GM21447 (cell line): ENCODE data around the gene LRG1.
"Not testable (repeated sequence)": the region's sequence is repeated elsewhere in the genome, so short reads cannot be mapped to it uniquely, and the experiment has no call there.

ENCODE experiments used
- ATAC-seq: cut with Tn5 transposase; IDR thresholded peaks from one replicate; pipeline ENCODE4 v1.9.1; 2021; ENCODE audit not compliant: unreplicated experiment

Gene LRG1

DNA sequence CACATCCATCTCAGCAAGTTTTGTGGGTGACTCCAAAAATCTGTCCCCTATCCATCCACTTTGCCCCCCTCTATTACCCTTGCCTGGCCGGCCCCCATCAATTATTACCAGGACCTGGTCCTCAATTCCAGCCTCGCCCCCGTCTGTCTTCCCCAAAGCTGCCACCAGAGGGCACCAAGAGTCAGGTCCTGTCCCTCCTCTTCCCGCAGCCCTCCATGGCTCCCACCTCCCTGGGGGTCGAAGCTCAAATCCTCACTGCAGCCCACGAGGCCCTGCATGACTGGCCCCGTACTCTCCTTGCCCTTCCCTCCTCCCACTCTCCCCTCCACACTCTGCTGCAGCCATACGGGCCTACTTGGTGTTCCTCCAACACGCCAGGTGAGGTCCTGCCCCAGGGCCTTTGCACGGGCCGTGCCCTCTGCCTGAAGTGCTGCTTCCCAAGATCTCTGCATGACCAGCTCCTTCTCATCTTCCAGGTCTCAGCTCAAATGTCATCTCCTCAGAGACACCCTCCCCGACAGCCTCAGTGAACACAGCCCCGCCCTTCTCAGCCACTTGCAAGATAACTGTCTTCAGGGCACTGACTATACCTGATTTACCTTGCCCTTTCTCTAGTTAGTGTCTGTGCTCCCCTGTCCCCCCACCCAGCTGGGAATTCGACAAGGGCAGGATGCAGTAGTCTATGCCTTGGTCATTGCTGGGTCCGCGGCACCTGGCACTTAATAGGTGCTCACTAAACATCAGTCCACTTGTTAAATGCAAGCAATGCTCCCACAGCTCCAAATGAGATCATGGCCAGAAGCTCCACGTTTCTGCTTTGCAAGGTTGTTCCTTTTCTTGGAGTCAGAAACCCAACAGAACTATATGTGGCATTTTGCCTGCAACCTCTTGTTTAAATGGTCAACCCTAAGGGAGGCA, 36.4 kb upstream of the LRG1 start:
- no peak for ATAC-seq

GRCh38 chr19:4575267-4576015, 35.6 kb upstream of the LRG1 start:
- no peak for ATAC-seq

DNA sequence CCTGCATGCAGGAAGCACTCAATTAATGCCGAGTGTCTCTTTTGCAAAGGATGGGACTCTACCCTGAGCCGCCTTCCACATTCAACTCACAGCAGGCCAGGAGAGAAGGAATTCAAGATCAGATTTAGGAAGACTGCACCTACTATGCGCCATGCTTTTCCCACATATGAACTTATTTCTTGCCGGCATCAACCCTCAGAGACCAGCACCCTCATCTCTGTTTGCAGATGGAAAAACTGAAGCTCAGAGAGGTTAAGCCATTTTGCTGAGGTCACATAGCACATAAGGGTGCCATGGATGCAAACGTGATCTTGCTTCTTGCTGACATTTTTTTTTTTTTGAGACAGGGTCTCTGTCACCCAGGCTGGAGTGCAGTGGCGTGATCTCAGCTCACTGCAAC, 33.8 kb upstream of the LRG1 start:
- no peak for ATAC-seq

GRCh38 chr19:4571305-4571917, 31.6 kb upstream of the LRG1 start:
- ATAC-seq: no peak

DNA sequence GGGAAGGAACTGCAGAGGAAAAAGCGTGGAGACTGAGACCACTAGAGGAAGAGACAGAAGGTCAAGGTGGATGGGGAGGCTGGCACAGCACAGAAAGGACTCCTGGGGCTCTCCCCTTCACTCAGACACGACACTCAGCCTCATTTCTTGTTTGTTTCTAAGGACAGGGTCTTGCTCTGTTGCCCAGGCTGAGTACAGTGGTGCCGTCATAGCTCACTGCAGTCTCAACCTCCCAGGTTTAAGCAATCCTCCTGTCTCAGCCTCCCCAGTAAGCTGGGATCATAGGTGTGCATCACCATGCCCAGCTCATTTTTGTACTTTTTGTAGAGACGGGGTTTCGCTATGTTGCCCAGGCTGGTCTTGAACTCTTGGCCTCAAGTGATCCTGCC, 31.1 kb upstream of the LRG1 start:
- ATAC-seq: no peak

DNA sequence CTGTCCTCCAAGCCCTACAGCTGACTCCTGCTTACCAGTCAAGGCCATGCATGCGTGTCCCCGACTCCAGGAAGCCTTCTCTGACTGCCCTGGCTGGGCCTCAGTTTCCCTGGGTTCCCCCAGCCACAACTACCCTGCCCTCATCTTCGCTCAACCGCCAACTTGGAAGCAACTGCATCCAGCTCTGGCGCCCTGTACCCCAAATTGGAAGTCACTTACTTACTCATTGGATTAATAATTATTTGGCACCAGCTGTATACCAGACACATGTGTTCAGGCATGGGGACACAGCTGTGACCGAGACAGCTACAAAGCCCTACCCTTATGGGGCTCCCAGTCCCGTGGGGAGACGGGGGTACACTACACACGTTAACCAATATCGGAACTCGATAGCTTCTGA, 30.6 kb upstream of the LRG1 start:
- ATAC-seq: no peak

GRCh38 chr19:4568886-4569285, 29.1 kb upstream of the LRG1 start:
- ATAC-seq: no peak

DNA sequence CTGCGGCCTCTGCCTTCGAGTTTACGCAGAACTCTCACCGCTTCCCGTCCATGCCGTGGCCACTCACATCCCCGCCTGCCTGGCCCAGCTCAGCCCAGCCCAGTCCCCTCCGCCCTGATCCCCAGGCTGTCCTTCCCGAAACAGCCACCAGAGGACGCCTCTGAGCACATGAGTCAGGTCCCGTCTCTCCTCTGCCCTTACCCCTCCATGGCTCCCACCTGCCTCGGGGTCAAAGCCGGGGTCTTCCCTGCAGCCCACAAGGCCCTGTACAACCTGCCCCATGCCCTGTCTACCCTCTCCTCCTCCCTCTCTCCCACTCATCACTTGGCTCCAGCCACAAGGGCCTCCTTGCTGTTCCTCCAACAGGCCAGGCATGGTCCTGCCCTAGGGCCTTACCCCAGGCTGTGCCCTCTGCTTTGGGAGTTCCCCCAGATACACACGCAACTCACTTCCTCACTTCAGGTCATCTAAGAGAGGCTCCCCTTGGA, 27.8 kb upstream of the LRG1 start:
- no peak for ATAC-seq

DNA sequence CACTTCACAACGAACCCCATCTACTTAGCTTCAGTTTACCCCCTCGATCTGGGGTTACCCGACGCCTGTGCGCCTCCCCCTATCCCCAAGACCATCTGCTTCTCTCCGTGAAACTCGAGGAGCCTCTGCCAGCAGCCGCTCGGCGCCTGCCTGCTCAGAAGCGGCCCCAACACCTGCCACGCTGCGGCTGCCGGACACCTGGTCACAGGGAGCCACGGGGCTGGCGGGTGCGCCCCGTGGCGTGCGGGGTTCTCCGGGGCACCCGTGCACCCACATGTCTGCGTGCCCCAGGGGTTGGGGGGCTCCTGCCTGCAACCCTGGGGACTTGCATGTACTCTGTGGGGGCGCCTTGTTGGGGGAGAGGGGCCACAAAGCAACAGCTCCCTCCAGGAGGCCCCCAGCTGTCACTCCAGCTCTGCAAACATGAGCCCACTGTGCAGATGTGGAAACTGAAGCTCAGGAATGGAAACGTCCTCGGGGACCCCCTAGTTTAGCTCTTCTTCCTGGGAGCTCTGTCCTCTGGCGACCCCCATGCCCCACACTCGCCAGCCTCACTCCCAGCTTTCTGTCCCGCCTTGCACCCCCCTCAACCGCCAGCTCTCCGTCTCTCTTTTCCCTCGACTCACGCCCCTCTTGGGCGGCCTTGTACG, 26.7 kb upstream of the LRG1 start:
- no peak for ATAC-seq

DNA sequence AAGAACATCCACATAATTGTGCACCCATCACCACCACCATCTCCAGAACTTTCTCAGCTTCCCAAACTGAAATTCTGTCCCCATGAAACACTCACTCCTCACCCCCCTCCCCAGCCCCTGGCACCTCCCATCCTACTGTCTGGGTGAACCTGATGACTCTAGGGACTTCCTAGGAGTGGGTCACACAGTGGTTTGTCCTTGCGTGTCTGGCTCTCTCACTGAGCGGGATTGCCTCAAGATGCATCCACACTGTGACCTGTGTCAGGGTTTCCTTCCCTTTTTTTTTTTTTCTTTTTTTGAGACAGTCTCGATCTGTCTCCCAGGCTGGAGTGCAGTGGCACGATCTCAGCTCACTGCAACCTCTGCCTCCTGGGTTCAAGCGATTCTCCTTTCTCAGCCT, 23.7 kb upstream of the LRG1 start:
- not testable (repeated sequence) for ATAC-seq

- ATAC-seq: not testable (repeated sequence)
These were observed 22.2 kb upstream of the LRG1 start for GRCh38 chr19:4562085-4562484.

DNA sequence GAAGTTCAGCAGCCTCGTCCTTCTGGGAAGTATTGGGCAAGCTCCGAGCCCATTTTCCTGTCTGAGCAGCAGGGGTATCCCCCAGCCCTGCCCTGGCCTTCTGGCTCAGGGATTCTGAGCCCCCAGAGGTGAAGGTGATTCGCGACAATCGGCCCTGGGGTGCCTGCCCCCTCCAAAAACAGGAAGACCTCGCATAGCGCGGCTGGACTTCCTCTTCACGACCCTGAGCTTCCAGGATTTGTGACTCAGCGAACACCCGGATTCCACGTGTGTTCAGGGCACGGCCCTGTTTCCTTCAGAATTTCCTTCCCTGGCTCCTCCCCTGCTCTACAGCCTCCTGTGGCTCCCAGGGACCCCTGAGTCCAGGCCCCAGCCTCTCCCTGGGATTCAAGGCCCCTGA, 19.7 kb upstream of the LRG1 start, which contains the start of gene SEMA6B:
SEMA6B (minus strand) TSS at position 116 of the 400 bp plus-strand sequence. CDS start 1,227 bp downstream, outside the sequence.
- no peak for ATAC-seq

GRCh38 chr19:4557971-4558941, 18.4 kb upstream of the LRG1 start:
- ATAC-seq: no peak

GRCh38 chr19:4557144-4557970, 17.5 kb upstream of the LRG1 start:
- ATAC-seq: no peak

- no peak for ATAC-seq
These were observed 16.8 kb upstream of the LRG1 start for GRCh38 chr19:4556597-4557127.

- no peak for ATAC-seq
These were observed 16.1 kb upstream of the LRG1 start for GRCh38 chr19:4555657-4556561.

DNA sequence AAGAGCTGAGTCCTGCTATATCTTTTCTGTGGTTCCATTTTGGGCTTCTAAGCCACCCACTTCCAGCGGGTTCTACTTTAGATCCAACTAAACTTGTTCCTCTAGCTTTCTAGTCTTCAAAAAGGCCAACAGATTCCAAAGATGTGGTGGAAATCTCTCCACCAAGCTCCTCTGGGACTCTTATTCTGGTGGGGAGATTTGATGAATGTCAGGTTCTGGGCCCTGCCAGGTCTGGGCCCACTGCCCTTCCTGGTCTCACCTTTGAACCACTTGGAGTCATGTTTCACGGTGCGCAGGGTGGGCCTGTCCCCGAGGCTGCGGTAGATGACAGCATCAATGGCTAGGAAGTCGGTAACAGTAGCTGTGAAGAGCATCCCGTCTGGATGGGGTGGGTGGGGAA, 14.9 kb upstream of the LRG1 start:
- ATAC-seq: no peak

- no peak for ATAC-seq
These were observed 13.9 kb upstream of the LRG1 start for GRCh38 chr19:4553775-4554174.
